SU-DHL-6 (cell line): ENCODE measurements around the gene PLIN3.
A peak's percentile ranks its signal among the peaks of the same experiment; 100 is the strongest.
"Not testable (repeated sequence)": the region's sequence is repeated elsewhere in the genome, so short reads cannot be mapped to it uniquely, and the experiment has no call there.

Source experiments
- H2AFZ ChIP-seq: fragments of 200-600 bp; sonication (generic); 2 replicates; pipeline ENCODE4 v1.6.1; 2014; ENCODE audit warnings: low read depth, mild to moderate bottlenecking, moderate library complexity, mixed read lengths, antibody characterized with exemption, low read length; ENCODE audit not compliant: severe bottlenecking
- H3F3A ChIP-seq: fragments of 200-600 bp; shearing (Covaris generic); 2 replicates; pipeline ENCODE4 v1.6.0; 2016; ENCODE audit warnings: antibody characterized with exemption, mild to moderate bottlenecking; ENCODE audit not compliant: insufficient read depth
- H3K27ac ChIP-seq: fragments of 200-600 bp; sonication (generic); 2 replicates; pipeline ENCODE4 v1.5.1; 2016; ENCODE audit warnings: low read depth, mild to moderate bottlenecking, low read length, moderate library complexity, mixed read lengths
- H3K27me3 ChIP-seq: fragments of 200-600 bp; sonication (generic), shearing (Covaris generic); 2 replicates; pipeline ENCODE4 v1.6.0; 2014; ENCODE audit warnings: mild to moderate bottlenecking, low read length
- H3K36me3 ChIP-seq: fragments of 200-600 bp; sonication (generic); 2 replicates; pipeline ENCODE4 v1.6.1; 2014; ENCODE audit warnings: mild to moderate bottlenecking, low read length, mixed read lengths
- H3K4me2 ChIP-seq: fragments of 300-600, 200-600 bp; shearing (Covaris generic), sonication (generic); 2 replicates; pipeline ENCODE4 v1.6.0; 2014; ENCODE audit warnings: low read length, low read depth, mild to moderate bottlenecking; ENCODE audit not compliant: poor library complexity, severe bottlenecking
- H3K4me3 ChIP-seq: fragments of 200-600 bp; sonication (generic); 2 replicates; pipeline ENCODE4 v1.5.1; 2014; ENCODE audit warnings: antibody characterized with exemption, low read length, mild to moderate bottlenecking, mixed read lengths; ENCODE audit not compliant: insufficient read depth, poor library complexity, severe bottlenecking
- H3K79me2 ChIP-seq: fragments of 200-600 bp; sonication (generic); 2 replicates; pipeline ENCODE4 v1.6.1; 2014; ENCODE audit warnings: mild to moderate bottlenecking, low read length, moderate library complexity; ENCODE audit not compliant: insufficient read depth
- H3K9ac ChIP-seq: fragments of 200-600 bp; sonication (generic); 2 replicates; pipeline ENCODE4 v1.7.0; 2014; ENCODE audit warnings: mild to moderate bottlenecking, low read length
- H3K9me2 ChIP-seq: fragments of 200-600 bp; sonication (generic); replicated peaks from 2 replicates; pipeline ENCODE4 v1.6.1; 2014; ENCODE audit warnings: low read length; ENCODE audit not compliant: insufficient read depth
- H3K9me3 ChIP-seq: fragments of 200-600 bp; sonication (generic); 2 replicates; pipeline ENCODE4 v1.6.1; 2014; ENCODE audit warnings: low read length, mixed read lengths; ENCODE audit not compliant: insufficient read depth
- H4K20me1 ChIP-seq: fragments of 200-600 bp; sonication (generic); 2 replicates; pipeline ENCODE4 v1.6.1; 2014; ENCODE audit warnings: low read depth, mild to moderate bottlenecking, antibody characterized with exemption, low read length, moderate library complexity, mixed read lengths
- CTCF ChIP-seq: fragments of 200-600 bp; sonication (generic); IDR thresholded peaks from one replicate; pipeline ENCODE4 v1.5.1; 2017; ENCODE audit warnings: antibody characterized with exemption, mild to moderate bottlenecking, low read length, moderate library complexity; ENCODE audit not compliant: insufficient read depth, poor library complexity, severe bottlenecking
- EZH2phosphoT487 ChIP-seq: fragments of 200-600 bp; sonication (generic), shearing (Covaris generic); conservative IDR thresholded peaks from 2 replicates; pipeline ENCODE4 v1.6.1; 2018; ENCODE audit warnings: mild to moderate bottlenecking, antibody characterized with exemption, low read length, moderate library complexity, mixed read lengths

PLIN3 gene

DNA sequence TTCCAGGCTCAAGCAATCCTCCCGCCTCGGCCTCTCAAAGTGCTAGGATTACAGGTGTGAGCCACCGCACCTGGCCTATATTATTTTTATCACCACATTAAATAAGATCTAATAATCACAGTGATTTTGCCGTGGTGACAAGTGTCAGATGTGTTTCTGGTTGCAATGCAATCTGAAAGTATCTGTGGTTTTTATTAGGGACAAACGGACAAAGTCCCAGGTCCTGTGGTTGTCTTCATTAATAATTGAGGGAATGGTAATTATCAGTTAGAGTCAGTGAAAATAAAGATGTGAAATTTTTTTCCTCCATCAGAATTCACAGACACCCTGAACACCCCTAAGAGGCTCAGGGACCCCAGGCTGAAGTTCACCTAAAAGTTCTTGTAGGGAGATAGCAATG is 34.7 kb downstream of the PLIN3 start:
- H3K79me2 ChIP-seq: peaks cover 33% of the 10 kb centered on the region
- no peak for TF ChIP-seq CTCF
- no peak overlapping the region for H3K4me2 ChIP-seq
- H3K27ac ChIP-seq: no peak overlapping the region
- no peaks in the 10 kb centered on the region for H3K9me3 ChIP-seq
- H3K36me3 ChIP-seq: no peaks in the 10 kb centered on the region
- H2AFZ ChIP-seq: no peak overlapping the region
- no peaks in the 10 kb centered on the region for H3K9me2 ChIP-seq
- H3K4me3 ChIP-seq: no peak overlapping the region
- no peaks in the 10 kb centered on the region for H3K27me3 ChIP-seq
- no peak overlapping the region for H3K9ac ChIP-seq
- H4K20me1 ChIP-seq: no peaks in the 10 kb centered on the region
- H3F3A ChIP-seq: peaks cover 23% of the 10 kb centered on the region

- Histone ChIP-seq H3K79me2 (peaks cover 36% of the 10 kb centered on the region), H3K27ac (peak overlapping the region; percentile 76), H3K4me3 (peak overlapping the region; percentile 73), H3F3A (peaks cover 23% of the 10 kb centered on the region), H3K9ac (peak overlapping the region; percentile 69), H2AFZ (peak overlapping the region; percentile 90), H3K4me2 (peak overlapping the region; percentile 70)
- not testable (repeated sequence) for H3K36me3 ChIP-seq, H4K20me1 ChIP-seq, H3K27me3 ChIP-seq, H3K9me2 ChIP-seq, H3K9me3 ChIP-seq
These were observed 35.5 kb downstream of the PLIN3 start for GRCh38 chr19:4831979-4832340.

- H3K9me2 ChIP-seq: no peaks in the 10 kb centered on the region
- peak within 1 kb of the TSS; percentile 76 for H3K27ac ChIP-seq
- no peaks in the 10 kb centered on the region for H3K36me3 ChIP-seq
- H3K4me3 ChIP-seq: peak within 1 kb of the TSS; percentile 73
- no peaks in the 10 kb centered on the region for H3K27me3 ChIP-seq
- H4K20me1 ChIP-seq: no peaks in the 10 kb centered on the region
- H2AFZ ChIP-seq: peak within 1 kb of the TSS; percentile 90
- peak within 1 kb of the TSS; percentile 69 for H3K9ac ChIP-seq
- H3F3A ChIP-seq: peaks cover 23% of the 10 kb centered on the region
- H3K9me3 ChIP-seq: no peaks in the 10 kb centered on the region
- H3K79me2 ChIP-seq: peaks cover 40% of the 10 kb centered on the region
- peak within 1 kb of the TSS; percentile 70 for H3K4me2 ChIP-seq
- TF ChIP-seq CTCF (no peak), EZH2phosphoT487 (no peak)
These were observed 36.0 kb downstream of the PLIN3 start, which contains the start of gene TICAM1 for GRCh38 chr19:4831304-4831978. TICAM1 (minus strand) TSS chr19:4831712; CDS start chr19:4818377, 13,335 bp downstream.

GRCh38 chr19:4830768-4831265 is 36.6 kb downstream of the PLIN3 start:
- Histone ChIP-seq H3K36me3 (no peaks in the 10 kb centered on the region), H3K9me2 (no peaks in the 10 kb centered on the region), H3K9me3 (no peaks in the 10 kb centered on the region), H3K79me2 (peaks cover 42% of the 10 kb centered on the region), H2AFZ (peak overlapping the region; percentile 90), H3K4me3 (peak overlapping the region; percentile 73), H3K27me3 (no peaks in the 10 kb centered on the region), H4K20me1 (no peaks in the 10 kb centered on the region), H3K4me2 (peak overlapping the region; percentile 70), H3K27ac (peak overlapping the region; percentile 76), H3K9ac (peak overlapping the region; percentile 69), H3F3A (peaks cover 23% of the 10 kb centered on the region)
- TF ChIP-seq EZH2phosphoT487: no peak
- TF ChIP-seq CTCF: no peak
